Ammon's horn (tissue), 1 donor: Measurements from ENCODE around the gene HMX3.

ENCODE experiments used
- DNase-seq: peaks from one replicate; pipeline ENCODE4 v3.0.0-alpha.2; 2016; ENCODE audit warnings: low spot score

The HMX3 gene

GRCh38 chr10:123134343-123134914 is 1.3 kb upstream of the HMX3 start:
- DNase-seq = no peak

- DNase-seq = no peak
Observed at GRCh38 chr10:123134915-123135414, 805 bp upstream of the HMX3 start.

GRCh38 chr10:123136221-123136805 is 543 bp downstream of the HMX3 start:
- DNase-seq = no peak

- no peak for DNase-seq
Observed at GRCh38 chr10:123136806-123137642, 1.3 kb downstream of the HMX3 start.

- no peak for DNase-seq
Observed at GRCh38 chr10:123139165-123139520, 3.4 kb downstream of the HMX3 start.

GRCh38 chr10:123139521-123140163 is 3.9 kb downstream of the HMX3 start:
- no peak for DNase-seq

- DNase-seq = no peak
Observed at GRCh38 chr10:123140164-123140982, 4.6 kb downstream of the HMX3 start.

- DNase-seq = no peak
Observed at GRCh38 chr10:123140983-123141390, 5.2 kb downstream of the HMX3 start.

- DNase-seq = no peak
Observed at GRCh38 chr10:123141791-123142700, 6.3 kb downstream of the HMX3 start.

GRCh38 chr10:123142701-123143161 is 7.0 kb downstream of the HMX3 start:
- DNase-seq = no peak

- no peak for DNase-seq
Observed at GRCh38 chr10:123143162-123143824, 7.5 kb downstream of the HMX3 start.

- no peak for DNase-seq
Observed at GRCh38 chr10:123143825-123144168, 8.0 kb downstream of the HMX3 start.

- no peak for DNase-seq
Observed at GRCh38 chr10:123144697-123145541, 9.1 kb downstream of the HMX3 start.

GRCh38 chr10:123145542-123146012 is 9.8 kb downstream of the HMX3 start:
- DNase-seq = no peak

- no peak for DNase-seq
Observed at GRCh38 chr10:123146013-123146893, 10.5 kb downstream of the HMX3 start.

- no peak for DNase-seq
Observed at GRCh38 chr10:123146894-123147634, 11.3 kb downstream of the HMX3 start.
